Measurements from ENCODE around the gene NRXN3.

NRXN3 gene

GRCh38 chr14:79284621-79285020 is 1114.4 kb downstream of the NRXN3 start:
- no peak for DNase-seq (ENCODE audit: low read depth in 2 of 2)

- DNase-seq (ENCODE audit: low read depth in 2 of 2): no peak
Measured at GRCh38 chr14:79285263-79285662, 1115.1 kb downstream of the NRXN3 start.

DNA sequence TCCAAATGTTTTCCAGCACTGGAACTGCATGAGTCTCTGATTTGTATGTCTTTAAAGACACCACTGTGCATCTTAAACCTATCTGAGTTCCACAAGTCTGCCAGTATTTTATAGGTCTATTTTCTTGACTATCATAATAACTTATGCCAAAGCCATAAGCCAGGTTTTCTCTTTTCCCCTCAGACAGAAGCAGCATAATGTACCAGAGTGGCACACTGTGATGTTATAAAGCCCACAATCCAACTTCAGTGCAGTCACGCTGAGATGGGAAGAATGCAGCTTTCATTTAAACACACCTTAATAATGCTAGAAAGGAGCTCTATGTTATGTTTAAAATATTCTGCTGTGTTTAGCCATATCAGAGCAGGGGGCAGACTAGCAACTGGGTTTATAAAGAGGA is 1117.8 kb downstream of the NRXN3 start:
- DNase-seq (ENCODE audit: low read depth in 2 of 2): no peak

DNA sequence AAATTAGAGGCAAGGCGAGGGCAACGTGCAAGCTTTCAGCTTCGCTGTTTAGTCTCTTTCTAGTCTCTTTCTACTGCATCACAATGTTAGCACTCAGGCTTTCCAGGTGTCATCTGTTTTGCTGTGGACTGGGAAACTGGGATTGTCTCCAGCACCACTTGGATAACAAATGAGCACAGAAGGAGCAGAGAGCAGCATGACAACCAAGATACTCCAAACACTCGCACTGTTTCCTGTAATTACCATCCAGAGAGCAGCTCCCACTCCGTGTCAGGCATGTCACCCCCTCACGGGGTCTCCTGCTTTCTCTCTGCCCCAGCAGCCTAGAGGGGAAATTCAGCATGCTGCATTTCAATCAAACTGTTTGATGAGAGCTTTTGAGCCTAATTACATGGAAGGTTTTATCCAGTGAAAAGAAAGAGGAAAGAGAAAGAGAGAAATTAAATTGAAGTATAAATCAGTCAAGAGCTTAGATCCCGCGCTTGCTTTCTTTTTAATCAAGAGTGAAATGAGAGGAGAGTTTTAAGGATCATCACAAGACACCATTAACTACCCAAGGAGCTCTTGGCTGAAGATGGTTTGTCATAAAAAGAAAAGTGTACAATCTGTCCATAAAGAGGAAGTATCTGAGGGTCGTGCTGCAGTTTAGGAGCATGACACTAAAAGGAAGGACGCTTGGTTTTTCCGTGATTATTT is 1123.5 kb downstream of the NRXN3 start:
- DNase-seq (ENCODE audit: low read depth in 2 of 2): no peak

DNA sequence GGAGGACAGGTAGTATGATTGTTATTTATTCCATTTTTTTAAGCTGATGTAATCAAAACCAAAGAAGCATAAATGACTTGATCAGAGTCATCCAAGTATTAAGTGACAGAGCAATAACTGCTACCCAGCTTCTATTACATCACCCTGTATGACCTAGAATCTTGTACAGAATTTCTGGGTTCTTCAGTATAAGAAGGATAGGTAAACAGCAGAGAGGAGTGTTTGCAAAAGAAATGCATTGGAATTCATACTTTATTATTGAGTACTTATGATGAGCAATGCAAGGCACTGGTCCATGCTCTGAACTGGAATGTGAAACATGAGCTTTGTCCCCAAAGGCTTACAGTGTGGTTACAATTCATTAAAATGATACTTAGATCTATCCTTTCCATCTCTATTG is 1124.3 kb downstream of the NRXN3 start:
- DNase-seq (ENCODE audit: low read depth in 2 of 2): no peak

DNA sequence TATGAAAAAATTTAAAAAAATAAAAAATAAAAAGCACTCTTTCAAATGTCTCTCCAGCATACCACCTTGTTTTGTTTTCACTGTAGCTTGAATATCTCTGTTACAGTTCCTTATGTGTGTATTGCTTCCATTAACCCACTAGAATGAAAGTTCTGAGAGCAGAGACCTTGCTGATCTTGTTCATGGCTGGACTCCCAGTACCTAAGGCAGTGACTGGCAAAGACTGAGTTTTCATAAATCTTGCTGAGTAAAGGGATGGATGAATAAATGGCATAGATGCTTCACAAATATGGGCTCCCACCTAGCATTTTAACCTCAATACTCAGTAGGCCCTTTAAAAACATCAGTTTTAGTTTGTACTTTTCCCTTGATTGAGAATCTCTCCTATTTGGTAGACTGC is 1125.2 kb downstream of the NRXN3 start:
- no peak for DNase-seq (ENCODE audit: low read depth in 2 of 2)

DNA sequence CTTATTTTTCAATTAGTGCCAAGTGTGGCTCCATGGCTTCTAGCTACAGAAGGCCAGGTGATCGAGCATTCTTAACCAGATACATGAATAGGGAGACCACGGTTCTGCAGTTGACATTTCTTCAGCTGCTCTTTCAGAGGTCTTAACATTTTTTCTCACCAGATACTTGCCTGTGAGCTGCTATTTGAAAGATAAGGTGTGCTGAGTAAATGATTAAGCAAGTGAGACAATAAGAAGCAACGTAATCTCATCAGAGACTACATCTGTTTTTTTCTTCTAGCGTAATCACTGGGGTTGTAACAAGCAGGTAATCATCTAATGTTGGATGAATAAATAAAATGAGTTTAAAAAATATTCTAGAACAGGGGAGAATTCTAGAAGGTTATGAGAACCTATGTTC is 1128.2 kb downstream of the NRXN3 start:
- no peak for DNase-seq (ENCODE audit: low read depth in 2 of 2)

GRCh38 chr14:79299162-79299561 is 1129.0 kb downstream of the NRXN3 start:
- no peak for DNase-seq (ENCODE audit: low read depth in 2 of 2)

DNA sequence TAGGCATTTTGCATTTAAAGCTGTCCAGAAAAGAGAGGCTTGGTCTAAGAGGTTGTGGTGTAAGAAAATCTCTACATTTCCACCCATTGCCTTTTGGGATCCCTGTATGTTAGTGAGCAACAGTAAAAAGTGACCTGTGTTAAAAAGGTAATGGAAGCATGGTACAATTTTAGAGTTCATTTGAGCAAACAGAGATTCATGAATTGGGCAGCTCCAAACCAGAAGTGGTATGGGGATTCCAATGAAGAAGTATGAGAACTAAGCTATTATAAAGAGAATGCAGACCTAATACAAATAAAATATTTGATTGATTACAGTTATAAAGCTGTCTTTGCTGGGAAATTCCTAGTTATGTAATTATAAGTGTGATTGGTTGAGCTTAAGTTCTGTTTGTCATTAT is 1134.1 kb downstream of the NRXN3 start:
- DNase-seq (ENCODE audit: low read depth in 2 of 2): no peak

- DNase-seq (ENCODE audit: low read depth in 2 of 2): no peak
Measured at GRCh38 chr14:79306546-79306945, 1136.4 kb downstream of the NRXN3 start.

GRCh38 chr14:79318371-79318770 is 1148.2 kb downstream of the NRXN3 start:
- no peak for DNase-seq (ENCODE audit: low read depth in 2 of 2)

DNA sequence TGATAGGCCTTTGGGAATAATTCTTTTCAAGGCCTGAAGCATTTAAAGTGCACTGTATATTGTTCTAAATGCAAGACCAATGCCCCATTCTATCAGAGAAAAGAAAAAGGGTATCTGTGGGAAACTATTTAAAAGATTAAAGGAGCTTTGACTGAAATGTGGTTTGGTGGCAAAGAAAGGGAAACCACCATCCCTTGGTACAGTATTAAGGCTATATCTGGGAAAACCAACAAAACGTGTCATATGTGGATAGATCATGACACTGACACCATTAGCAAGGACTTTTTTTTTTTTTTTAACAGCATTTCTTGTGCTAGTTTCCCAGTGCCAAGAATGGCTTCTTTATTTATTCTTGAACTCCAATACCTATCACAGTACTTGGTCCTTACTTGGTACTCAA is 1150.4 kb downstream of the NRXN3 start:
- no peak for DNase-seq (ENCODE audit: low read depth in 2 of 2)

DNA sequence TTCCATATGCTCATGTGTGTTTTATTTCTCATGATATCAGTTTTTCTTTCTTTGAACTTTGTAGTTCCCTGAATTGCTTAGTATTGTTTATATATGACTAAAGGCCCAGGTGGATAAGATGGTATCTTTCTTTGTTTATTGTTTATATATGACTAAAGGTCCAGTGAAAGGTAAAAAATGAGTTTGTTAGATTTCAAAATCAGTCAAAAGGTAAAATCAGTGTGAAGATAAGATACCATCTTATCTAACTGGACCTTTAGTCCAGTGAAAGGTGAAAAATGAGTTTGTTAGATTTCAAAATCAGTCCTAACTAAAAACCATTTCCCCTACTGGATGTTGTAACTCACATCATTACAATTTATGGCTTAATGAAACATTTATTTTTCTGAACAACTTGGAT is 1150.9 kb downstream of the NRXN3 start:
- no peak for DNase-seq (ENCODE audit: low read depth in 2 of 2)

DNA sequence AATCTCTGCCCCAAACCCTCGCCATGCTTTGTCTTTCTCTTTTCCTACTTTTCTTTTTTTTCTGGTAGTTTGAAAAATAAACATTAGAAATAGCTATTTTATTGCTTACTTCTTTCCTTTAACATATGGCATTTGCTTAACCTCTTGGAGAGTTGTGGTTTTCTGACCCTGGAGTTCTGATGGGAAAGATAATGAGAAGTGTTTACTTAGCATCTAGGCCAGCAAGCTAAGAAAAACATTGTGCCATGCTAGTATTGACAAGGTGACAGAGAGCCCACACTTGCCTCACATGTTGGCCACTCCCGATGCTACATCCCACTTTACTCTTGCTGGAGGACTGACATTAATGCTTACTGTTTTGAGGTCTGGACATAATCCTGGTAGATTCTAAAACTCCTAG is 1154.9 kb downstream of the NRXN3 start:
- no peak for DNase-seq (ENCODE audit: low read depth in 2 of 2)

- no peak for DNase-seq (ENCODE audit: low read depth in 2 of 2)
Measured at GRCh38 chr14:79325557-79325956, 1155.4 kb downstream of the NRXN3 start.

DNA sequence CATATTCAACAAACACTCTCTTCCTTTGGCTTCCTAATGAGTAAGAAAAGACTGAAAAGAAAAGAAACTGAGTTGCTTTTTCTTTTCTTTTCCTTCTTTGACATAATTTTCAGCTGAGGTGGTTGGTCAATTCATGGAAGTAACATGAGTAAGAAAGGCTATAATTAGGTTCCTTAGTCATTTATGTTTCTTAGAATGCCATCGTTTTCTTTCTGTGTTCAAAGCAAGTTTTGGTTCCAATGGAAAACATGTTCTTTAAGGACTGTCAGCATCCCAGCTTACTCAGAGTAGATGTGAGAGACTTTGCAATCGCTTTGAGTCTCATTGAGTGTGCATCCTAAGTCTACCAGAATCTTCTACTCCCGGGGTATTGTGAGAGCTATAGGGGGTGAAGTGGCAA is 1158.7 kb downstream of the NRXN3 start:
- no peak for DNase-seq (ENCODE audit: low read depth in 2 of 2)

DNA sequence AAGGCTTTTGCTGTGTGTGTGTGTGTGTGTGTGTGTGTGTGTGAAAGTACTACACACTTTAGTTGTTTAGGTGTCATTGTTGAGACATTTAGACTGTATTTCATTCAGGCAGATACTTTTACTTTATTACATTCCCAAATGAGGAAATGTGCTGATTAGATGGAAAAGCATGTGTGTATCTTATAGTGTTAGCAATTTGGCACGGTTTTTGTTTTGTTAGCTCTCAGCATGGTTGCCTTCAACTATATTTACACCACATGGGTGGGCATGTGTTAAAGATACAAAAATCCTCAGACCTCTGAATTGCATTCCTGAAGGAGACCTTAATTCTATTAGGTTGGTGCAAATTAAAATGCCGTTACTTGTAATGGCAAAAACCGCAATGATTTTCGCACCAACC is 1161.7 kb downstream of the NRXN3 start:
- DNase-seq (ENCODE audit: low read depth in 2 of 2): no peak

- no peak for DNase-seq (ENCODE audit: low read depth in 2 of 2)
Measured at GRCh38 chr14:79332504-79333197, 1162.5 kb downstream of the NRXN3 start.

GRCh38 chr14:79333198-79333546 is 1163.0 kb downstream of the NRXN3 start:
- DNase-seq (ENCODE audit: low read depth in 2 of 2): no peak

- DNase-seq (ENCODE audit: low read depth in 2 of 2): no peak
Measured at GRCh38 chr14:79334272-79334671, 1164.1 kb downstream of the NRXN3 start.

DNA sequence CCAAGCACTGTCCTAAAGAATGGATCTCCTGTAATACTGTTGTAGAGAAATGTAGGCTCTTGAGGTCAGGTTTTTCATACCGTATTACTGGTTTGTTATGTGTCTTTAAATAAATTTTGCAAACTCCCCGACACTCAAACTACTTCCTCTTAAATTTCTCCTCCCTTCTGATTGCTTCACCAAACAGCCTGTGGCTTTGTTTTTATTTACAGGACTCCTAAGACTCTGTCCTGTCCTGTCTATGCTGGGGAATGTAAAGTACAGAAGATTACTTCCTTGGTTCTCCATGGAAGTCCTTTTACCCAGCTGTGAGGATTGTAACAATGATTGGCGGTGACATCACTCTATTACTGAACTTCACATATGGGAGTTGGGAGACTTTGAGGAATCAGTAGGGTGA is 1167.6 kb downstream of the NRXN3 start:
- no peak for DNase-seq (ENCODE audit: low read depth in 2 of 2)

GRCh38 chr14:79342942-79343341 is 1172.8 kb downstream of the NRXN3 start:
- DNase-seq (ENCODE audit: low read depth in 2 of 2): no peak

DNA sequence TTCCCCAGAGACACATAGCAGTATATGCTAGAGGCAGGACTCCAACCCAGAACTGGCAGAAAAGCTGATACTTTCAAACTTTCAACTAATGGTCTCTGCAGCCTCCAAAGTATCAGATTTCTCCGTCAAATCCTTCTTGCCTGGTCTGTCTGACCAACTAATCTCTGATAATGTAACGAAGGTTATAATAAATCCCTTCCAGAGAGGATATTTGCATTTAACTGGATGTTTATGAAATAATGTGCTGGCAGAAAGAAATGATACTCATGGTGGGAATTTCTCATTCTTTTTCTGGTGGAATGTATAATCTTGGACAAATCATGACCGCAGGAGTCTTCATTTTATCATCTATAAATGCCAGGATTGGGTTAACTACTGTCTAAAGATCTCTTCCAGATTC is 1180.8 kb downstream of the NRXN3 start:
- no peak for DNase-seq (ENCODE audit: low read depth in 2 of 2)

GRCh38 chr14:79352076-79352630 is 1182.0 kb downstream of the NRXN3 start:
- DNase-seq (ENCODE audit: low read depth in 2 of 2): no peak

Measured in stimulated activated CD8-positive, alpha-beta memory T cell treated with anti-CD3 and anti-CD28 coated beads, Interleukin-15, amount 100 ng/mL, for 4 hours (primary cell).